Peyer's patch (tissue), 4 donors: ENCODE data around the gene DST. TPM values are rescaled to one million over a fixed set of nuclear protein-coding genes. Genes with fewer than 3 reads are reported as not detected.

ENCODE experiments used
- DNase-seq, 3 donors: peaks; one replicate each; pipeline ENCODE4 v3.0.0-alpha.2; 2017 to 2019
- H3K27ac ChIP-seq, 4 donors: fragments of 200-600 bp; sonication (generic); one replicate each; pipeline ENCODE4 v1.5.1; 2016 to 2019
- H3K27me3 ChIP-seq, 2 donors: fragments of 200-600 bp; sonication (generic); one replicate each; pipeline ENCODE4 v1.5.1; 2019
- H3K36me3 ChIP-seq, 3 donors: fragments of 200-600 bp; sonication (generic); one replicate each; pipeline ENCODE4 v1.5.1; 2016 to 2019
- H3K4me1 ChIP-seq, 4 donors: fragments of 200-600 bp; sonication (generic); one replicate each; pipeline ENCODE4 v1.5.1; 2016 to 2019
- H3K4me3 ChIP-seq, 4 donors: fragments of 200-600 bp; sonication (generic); 1 replicate in 3 of 4; 2 replicates in 1 of 4; pipeline ENCODE4 v1.5.1; 2016 to 2019; ENCODE audit warnings: mild to moderate bottlenecking in 1 of 4
- H3K9me3 ChIP-seq, 4 donors: fragments of 200-600 bp; sonication (generic); one replicate each; pipeline ENCODE4 v1.5.1; 2016 to 2019; ENCODE audit warnings: mild to moderate bottlenecking in 1 of 4
- CTCF ChIP-seq, 6 experiments: fragments of 450-650 bp in 4 of 6; fragments of 200-600 bp in 2 of 6; sonication (generic) in 1 of 6; IDR thresholded peaks; one replicate each; pipeline ENCODE4 v1.5.1; 2017 to 2019; ENCODE audit warnings: antibody characterized with exemption in 6 of 6, mild to moderate bottlenecking in 3 of 6, moderate library complexity in 1 of 6
- POLR2A ChIP-seq, 2 donors: fragments of 450-650 bp; IDR thresholded peaks; one replicate each; pipeline ENCODE4 v1.5.1; 2017; ENCODE audit warnings: antibody characterized with exemption in 2 of 2, mild to moderate bottlenecking in 2 of 2, moderate library complexity in 2 of 2
- total RNA-seq, 4 donors: library from RNA; depleted of rRNA; stranded (reverse); fragments of >200 nt; gene quantifications; one replicate each; pipeline ENCODE4 v1.1.0, GENCODE V29; 2016

Gene DST
- 100 to 1,000 TPM; 243 to 320 (median 285) TPM for total RNA-seq

DNA sequence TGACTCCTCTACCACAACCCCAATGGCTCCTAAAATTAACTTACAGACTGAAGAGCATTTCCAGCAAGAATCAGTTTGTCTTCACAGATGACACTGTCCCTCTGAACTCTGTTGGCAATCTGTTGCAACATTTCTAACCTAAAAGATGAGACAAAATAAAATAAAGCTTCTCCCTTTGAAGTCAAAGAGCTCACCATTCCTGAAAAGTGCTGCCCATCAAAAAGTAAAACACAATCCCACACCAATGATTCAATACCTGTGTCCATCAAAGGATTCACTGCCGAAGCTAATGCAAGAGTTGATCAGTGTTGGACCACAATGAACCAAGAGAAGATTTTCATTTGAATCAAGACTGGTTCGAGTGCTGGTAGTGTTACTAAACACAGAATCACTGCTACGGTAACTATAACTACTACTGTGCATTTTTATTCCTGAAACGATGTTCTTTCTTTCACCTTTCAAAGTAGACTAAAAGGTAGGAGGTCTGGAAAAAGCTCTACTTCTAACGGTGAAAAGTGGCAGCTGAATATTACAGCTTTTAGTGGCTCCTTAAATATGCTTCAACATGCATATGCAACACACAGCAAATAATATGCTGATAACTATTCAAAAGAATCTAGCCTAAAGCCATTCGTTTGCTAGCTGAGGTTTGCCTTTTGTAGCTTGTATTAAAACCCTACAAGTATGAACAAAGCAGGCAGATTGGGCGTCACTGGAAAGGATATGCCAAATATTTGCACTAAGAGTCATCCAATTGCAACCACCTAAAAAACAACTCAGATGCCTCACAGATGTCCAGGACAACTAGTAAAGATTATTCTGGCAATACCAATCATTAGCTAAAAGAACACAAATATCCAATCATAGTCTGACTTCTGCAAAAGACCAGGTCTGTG, at the start of gene DST:
TSS of gene DST (minus strand) at position 524 of the 896 bp plus-strand sequence.
- H3K27me3 ChIP-seq = no peaks in the 10 kb centered on the region
- TF ChIP-seq POLR2A (IDR thresholded peaks at IDR 0.05) (no peak), CTCF (IDR thresholded peaks at IDR 0.05) (no peak)
- H3K4me1 ChIP-seq = no peaks in the 10 kb centered on the region
- no peak for DNase-seq
- H3K4me3 ChIP-seq = no peak within 1 kb of the TSS
- peaks cover 0 to 36% (median 0%) of the 10 kb centered on the region in 3 donors for H3K36me3 ChIP-seq
- H3K9me3 ChIP-seq = no peaks in the 10 kb centered on the region
- H3K27ac ChIP-seq = no peak within 1 kb of the TSS

DNA sequence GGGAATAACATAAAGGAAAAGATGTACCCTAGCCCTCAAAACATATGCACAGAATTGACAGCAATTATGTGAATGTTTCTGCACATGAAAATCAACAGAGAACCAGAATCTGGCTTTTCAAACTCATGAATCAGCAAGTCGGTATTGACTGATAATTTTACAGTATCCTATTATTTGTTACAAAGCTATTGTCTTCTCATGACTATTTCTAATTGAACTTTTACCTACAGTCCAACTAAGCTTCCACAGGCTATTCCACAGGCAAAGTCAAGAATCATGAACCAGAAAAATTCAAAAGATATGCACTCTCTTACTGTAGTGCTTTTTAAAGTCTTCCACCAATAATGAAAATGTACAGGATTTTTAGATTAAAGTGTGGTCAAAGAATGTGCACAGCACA, 49.1 kb upstream of the DST start:
- TF ChIP-seq POLR2A (IDR thresholded peaks at IDR 0.05) = no peak
- TF ChIP-seq CTCF (IDR thresholded peaks at IDR 0.05) = no peak
- Histone ChIP-seq H3K36me3 (no peaks in the 10 kb centered on the region), H3K27me3 (no peaks in the 10 kb centered on the region), H3K4me1 (peaks cover 0 to 6% (median 0%) of the 10 kb centered on the region in 4 donors), H3K27ac (peak overlapping the region; percentile 18 to 87 (median 80)), H3K4me3 (peak overlapping the region in 2 of 4 donors; percentile 42 to 47), H3K9me3 (no peaks in the 10 kb centered on the region)
- no peak for DNase-seq

DNA sequence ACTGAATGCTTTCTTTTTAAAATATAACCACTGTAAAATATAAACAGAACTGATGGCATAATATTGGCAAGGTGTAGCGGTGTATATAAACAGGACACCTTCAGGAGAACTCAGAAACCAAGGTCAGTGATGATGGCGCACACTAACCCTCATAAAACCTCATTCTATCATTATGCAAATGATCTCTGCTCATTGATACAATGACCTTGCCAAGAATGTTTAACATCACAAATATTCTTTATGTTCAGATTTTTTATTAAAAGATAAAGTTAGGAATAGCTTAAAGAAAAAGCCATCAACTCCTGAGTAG, 48.6 kb upstream of the DST start:
- Histone ChIP-seq H3K4me1 (peaks cover 0 to 6% (median 0%) of the 10 kb centered on the region in 4 donors), H3K9me3 (no peaks in the 10 kb centered on the region), H3K27ac (peak overlapping the region in 3 of 4 donors; percentile 75 to 87 (median 85)), H3K36me3 (no peaks in the 10 kb centered on the region), H3K4me3 (peak overlapping the region in 2 of 4 donors; percentile 42 to 47), H3K27me3 (no peaks in the 10 kb centered on the region)
- DNase-seq = peak in 1 of 3 donors; percentile 68
- TF ChIP-seq CTCF (IDR thresholded peaks at IDR 0.05) (no peak), POLR2A (IDR thresholded peaks at IDR 0.05) (peak; percentile 60 to 78)

GRCh38 chr6:56690519-56691285, 48.0 kb upstream of the DST start:
- peaks cover 0 to 6% (median 0%) of the 10 kb centered on the region in 4 donors for H3K4me1 ChIP-seq
- H3K27ac ChIP-seq = peak overlapping the region in 3 of 4 donors; percentile 75 to 87 (median 85)
- H3K27me3 ChIP-seq = no peaks in the 10 kb centered on the region
- DNase-seq = no peak
- TF ChIP-seq POLR2A (IDR thresholded peaks at IDR 0.05) (no peak), CTCF (IDR thresholded peaks at IDR 0.05) (no peak)
- no peaks in the 10 kb centered on the region for H3K9me3 ChIP-seq
- H3K36me3 ChIP-seq = no peaks in the 10 kb centered on the region
- peak overlapping the region in 2 of 4 donors; percentile 42 to 47 for H3K4me3 ChIP-seq

- TF ChIP-seq CTCF (IDR thresholded peaks at IDR 0.05) (no peak), POLR2A (IDR thresholded peaks at IDR 0.05) (no peak)
- Histone ChIP-seq H3K27ac (peak overlapping the region; percentile 8 to 87 (median 80)), H3K4me1 (no peaks in the 10 kb centered on the region), H3K36me3 (no peaks in the 10 kb centered on the region), H3K9me3 (no peaks in the 10 kb centered on the region), H3K4me3 (peak overlapping the region in 2 of 4 donors; percentile 42 to 47), H3K27me3 (no peaks in the 10 kb centered on the region)
- DNase-seq = no peak
Observed at GRCh38 chr6:56689663-56690062, 47.0 kb upstream of the DST start.
